ENCODE data around the gene HTR2A.
"Not testable (repeated sequence)": the region's sequence is repeated elsewhere in the genome, so short reads cannot be mapped to it uniquely, and the experiment has no call there.

HTR2A gene

GRCh38 chr13:46850214-46850613 lies 46.6 kb downstream of the HTR2A start:
- ATAC-seq (no peak), DNase-seq (ENCODE audit: low spot score in 2 of 2) (no peak)
- Mint-ChIP-seq H3K9me3 (no peaks in the 10 kb centered on the region), H3K4me1 (no peaks in the 10 kb centered on the region), H3K36me3 (no peaks in the 10 kb centered on the region), H3K27ac (no peak overlapping the region), H3K4me3 (no peak overlapping the region)

- no peak for DNase-seq (ENCODE audit: low spot score in 2 of 2)
- Mint-ChIP-seq H3K9me3 (no peaks in the 10 kb centered on the region), H3K27ac (no peak overlapping the region), H3K4me3 (no peak overlapping the region), H3K4me1 (no peaks in the 10 kb centered on the region), H3K36me3 (no peaks in the 10 kb centered on the region)
- no peak for ATAC-seq
These were observed 50.1 kb downstream of the HTR2A start for GRCh38 chr13:46846726-46847125.

- Mint-ChIP-seq H3K9me3 (no peaks in the 10 kb centered on the region), H3K27ac (no peak overlapping the region), H3K36me3 (no peaks in the 10 kb centered on the region), H3K4me1 (no peaks in the 10 kb centered on the region), H3K4me3 (no peak overlapping the region)
- ATAC-seq: no peak
- no peak for DNase-seq (ENCODE audit: low spot score in 2 of 2)
These were observed 51.7 kb downstream of the HTR2A start for GRCh38 chr13:46845146-46845545.

- H3K4me1 Mint-ChIP-seq: no peaks in the 10 kb centered on the region
- H3K36me3 Mint-ChIP-seq: no peaks in the 10 kb centered on the region
- no peaks in the 10 kb centered on the region for H3K9me3 Mint-ChIP-seq
- ATAC-seq (no peak), DNase-seq (ENCODE audit: low spot score in 2 of 2) (no peak)
- no peak overlapping the region for H3K27ac Mint-ChIP-seq
- H3K4me3 Mint-ChIP-seq: no peak overlapping the region
These were observed 52.4 kb downstream of the HTR2A start for GRCh38 chr13:46844431-46844830.

GRCh38 chr13:46839399-46839798 lies 57.5 kb downstream of the HTR2A start:
- no peak for ATAC-seq
- H3K4me3 Mint-ChIP-seq: no peak overlapping the region
- H3K36me3 Mint-ChIP-seq: no peaks in the 10 kb centered on the region
- no peak for DNase-seq (ENCODE audit: low spot score in 2 of 2)
- no peak overlapping the region for H3K27ac Mint-ChIP-seq
- H3K9me3 Mint-ChIP-seq: no peaks in the 10 kb centered on the region
- H3K4me1 Mint-ChIP-seq: no peaks in the 10 kb centered on the region

GRCh38 chr13:46834657-46835056 lies 62.2 kb downstream of the HTR2A start:
- no peak overlapping the region for H3K27ac Mint-ChIP-seq
- H3K4me1 Mint-ChIP-seq: no peaks in the 10 kb centered on the region
- H3K36me3 Mint-ChIP-seq: no peaks in the 10 kb centered on the region
- H3K9me3 Mint-ChIP-seq: no peaks in the 10 kb centered on the region
- ATAC-seq (no peak), DNase-seq (ENCODE audit: low spot score in 2 of 2) (no peak)
- no peak overlapping the region for H3K4me3 Mint-ChIP-seq

GRCh38 chr13:46831588-46832194 lies 65.2 kb downstream of the HTR2A start:
- peak; percentile 18 to 56 for DNase-seq (ENCODE audit: low spot score in 2 of 2)

GRCh38 chr13:46830405-46831005 lies 66.3 kb downstream of the HTR2A start:
- no peak for ATAC-seq
- H3K36me3 Mint-ChIP-seq: no peaks in the 10 kb centered on the region
- no peak overlapping the region for H3K4me3 Mint-ChIP-seq
- H3K27ac Mint-ChIP-seq: no peak overlapping the region
- H3K4me1 Mint-ChIP-seq: no peaks in the 10 kb centered on the region
- DNase-seq (ENCODE audit: low spot score in 2 of 2): no peak
- H3K9me3 Mint-ChIP-seq: no peaks in the 10 kb centered on the region

More at GRCh38 chr13:46831588-46832194, 65.2 kb downstream of the HTR2A start:
- no peak overlapping the region for H3K27ac Mint-ChIP-seq
- no peaks in the 10 kb centered on the region for H3K9me3 Mint-ChIP-seq
- H3K36me3 Mint-ChIP-seq: no peaks in the 10 kb centered on the region
- H3K4me1 Mint-ChIP-seq: no peaks in the 10 kb centered on the region
- no peak overlapping the region for H3K4me3 Mint-ChIP-seq
- ATAC-seq: no peak

GRCh38 chr13:46822551-46822950 lies 74.3 kb downstream of the HTR2A start:
- no peak for DNase-seq (ENCODE audit: low spot score in 2 of 2)
- H3K36me3 Mint-ChIP-seq: no peaks in the 10 kb centered on the region
- no peak overlapping the region for H3K4me3 Mint-ChIP-seq
- peaks cover 6% of the 10 kb centered on the region for H3K4me1 Mint-ChIP-seq
- H3K9me3 Mint-ChIP-seq: no peaks in the 10 kb centered on the region
- no peak for ATAC-seq
- H3K27ac Mint-ChIP-seq: no peak overlapping the region

- ATAC-seq (no peak), DNase-seq (ENCODE audit: low spot score in 2 of 2) (no peak)
- peaks cover 1% of the 10 kb centered on the region for H3K9me3 Mint-ChIP-seq
- H3K27ac Mint-ChIP-seq: no peak overlapping the region
- no peak overlapping the region for H3K4me3 Mint-ChIP-seq
- H3K36me3 Mint-ChIP-seq: no peaks in the 10 kb centered on the region
- H3K4me1 Mint-ChIP-seq: peaks cover 6% of the 10 kb centered on the region
These were observed 78.9 kb downstream of the HTR2A start for GRCh38 chr13:46817838-46818476.

GRCh38 chr13:46817095-46817494 lies 79.8 kb downstream of the HTR2A start:
- H3K9me3 Mint-ChIP-seq: peaks cover 9% of the 10 kb centered on the region
- H3K4me1 Mint-ChIP-seq: peaks cover 10% of the 10 kb centered on the region
- ATAC-seq (no peak), DNase-seq (ENCODE audit: low spot score in 2 of 2) (no peak)
- H3K36me3 Mint-ChIP-seq: no peaks in the 10 kb centered on the region
- no peak overlapping the region for H3K4me3 Mint-ChIP-seq
- no peak overlapping the region for H3K27ac Mint-ChIP-seq

GRCh38 chr13:46816371-46816770 lies 80.5 kb downstream of the HTR2A start:
- ATAC-seq (no peak), DNase-seq (ENCODE audit: low spot score in 2 of 2) (no peak)
- H3K9me3 Mint-ChIP-seq: peaks cover 13% of the 10 kb centered on the region
- H3K4me1 Mint-ChIP-seq: peaks cover 12% of the 10 kb centered on the region
- H3K27ac Mint-ChIP-seq: no peak overlapping the region
- no peaks in the 10 kb centered on the region for H3K36me3 Mint-ChIP-seq
- H3K4me3 Mint-ChIP-seq: no peak overlapping the region

GRCh38 chr13:46812301-46812797 lies 84.5 kb downstream of the HTR2A start:
- ATAC-seq (no peak), DNase-seq (ENCODE audit: low spot score in 2 of 2) (no peak)
- H3K36me3 Mint-ChIP-seq: no peaks in the 10 kb centered on the region
- H3K27ac Mint-ChIP-seq: no peak overlapping the region
- H3K4me1 Mint-ChIP-seq: peaks cover 5% of the 10 kb centered on the region
- no peak overlapping the region for H3K4me3 Mint-ChIP-seq
- H3K9me3 Mint-ChIP-seq: peaks cover 13% of the 10 kb centered on the region

- Mint-ChIP-seq H3K27ac (no peak overlapping the region), H3K36me3 (no peaks in the 10 kb centered on the region), H3K4me1 (peaks cover 5% of the 10 kb centered on the region), H3K9me3 (peaks cover 13% of the 10 kb centered on the region), H3K4me3 (no peak overlapping the region)
- ATAC-seq: no peak
- DNase-seq (ENCODE audit: low spot score in 2 of 2): no peak
These were observed 86.4 kb downstream of the HTR2A start for GRCh38 chr13:46810440-46810839.

- H3K36me3 Mint-ChIP-seq; H3K9me3 Mint-ChIP-seq; ATAC-seq; H3K4me3 Mint-ChIP-seq; H3K4me1 Mint-ChIP-seq; DNase-seq (ENCODE audit: low spot score in 2 of 2); H3K27ac Mint-ChIP-seq: not testable (repeated sequence)
These were observed 91.9 kb downstream of the HTR2A start for GRCh38 chr13:46804921-46805320.

GRCh38 chr13:46804391-46804815 lies 92.5 kb downstream of the HTR2A start:
- DNase-seq (ENCODE audit: low spot score in 2 of 2): no peak

More at GRCh38 chr13:46804391-46804815, 92.5 kb downstream of the HTR2A start:
- Mint-ChIP-seq H3K9me3 (no peaks in the 10 kb centered on the region), H3K4me3 (no peak overlapping the region), H3K4me1 (no peaks in the 10 kb centered on the region), H3K27ac (no peak overlapping the region), H3K36me3 (no peaks in the 10 kb centered on the region)
- peak; percentile 70 for ATAC-seq

All from stimulated activated effector memory CD8-positive, alpha-beta T cell treated with anti-CD3 and anti-CD28 coated beads, Interleukin-12 subunit alpha, Interleukin-12 subunit beta, amount 100 ng/mL, for 72 hours (primary cell).